Neuronal stem cell (in vitro differentiated cells): Measurements from ENCODE around the gene TMBIM4.

ENCODE experiments used
- DNase-seq: peaks from one replicate; pipeline ENCODE4 v3.0.0-alpha.2; 2013; ENCODE audit warnings: low spot score
- H2AFZ ChIP-seq: one replicate; pipeline ENCODE4 v1.6.1; 2013; ENCODE audit warnings: mild to moderate bottlenecking, low read length, inconsistent platforms
- H2AK5ac ChIP-seq: 2 replicates; pipeline ENCODE4 v1.6.1; 2013; ENCODE audit warnings: low read depth, mild to moderate bottlenecking, inconsistent platforms, low read length, moderate library complexity, mixed read lengths
- H2BK120ac ChIP-seq: 2 replicates; pipeline ENCODE4 v1.6.1; 2013; ENCODE audit warnings: low read depth, mild to moderate bottlenecking, inconsistent platforms, low read length, moderate library complexity, mixed read lengths
- H2BK12ac ChIP-seq: one replicate; pipeline ENCODE4 v1.6.1; 2013; ENCODE audit warnings: low read length, inconsistent platforms
- H2BK15ac ChIP-seq: 2 replicates; pipeline ENCODE4 v1.6.1; 2013; ENCODE audit warnings: mild to moderate bottlenecking, low read length, inconsistent platforms, mixed read lengths
- H2BK5ac ChIP-seq: one replicate; pipeline ENCODE4 v1.6.1; 2013; ENCODE audit warnings: inconsistent platforms, mild to moderate bottlenecking, low read length, moderate library complexity
- H3K14ac ChIP-seq: one replicate; pipeline ENCODE4 v1.6.1; 2013; ENCODE audit warnings: low read length, inconsistent platforms
- H3K18ac ChIP-seq: 2 replicates; pipeline ENCODE4 v1.6.1; 2013; ENCODE audit warnings: low read length, inconsistent platforms
- H3K23ac ChIP-seq: 2 replicates; pipeline ENCODE4 v1.6.1; 2013; ENCODE audit warnings: low read depth, mild to moderate bottlenecking, mixed read lengths, low read length, inconsistent platforms; ENCODE audit not compliant: poor library complexity
- H3K27ac ChIP-seq: replicated peaks from 3 replicates; pipeline ENCODE4 v1.5.1; 2013; ENCODE audit warnings: low read length, inconsistent platforms
- H3K27me3 ChIP-seq, 3 experiments: 2 replicates each; pipeline ENCODE4 v1.6.1; 2013; ENCODE audit warnings: low read length in 3 of 3, mild to moderate bottlenecking in 2 of 3, inconsistent platforms in 1 of 3, low read depth in 1 of 3, mixed read lengths in 1 of 3, moderate library complexity in 1 of 3; ENCODE audit not compliant: control insufficient read depth in 3 of 3, insufficient read depth in 3 of 3
- H3K36me3 ChIP-seq, 2 donors: replicated peaks in 1 of 2; 2 replicates each; pipeline ENCODE4 v1.6.1; 2013; ENCODE audit warnings: low read length in 2 of 2; ENCODE audit not compliant: control insufficient read depth in 2 of 2, insufficient read depth in 2 of 2
- H3K4ac ChIP-seq: 2 replicates; pipeline ENCODE4 v1.6.1; 2013; ENCODE audit warnings: inconsistent platforms, mild to moderate bottlenecking, low read length, moderate library complexity
- H3K4me1 ChIP-seq, 2 donors: 1 replicate in 1 of 2; 2 replicates in 1 of 2; pipeline ENCODE4 v1.6.1; 2013; ENCODE audit warnings: low read length in 2 of 2, low read depth in 1 of 2; ENCODE audit not compliant: control insufficient read depth in 2 of 2, insufficient read depth in 1 of 2
- H3K4me2 ChIP-seq: one replicate; pipeline ENCODE4 v1.6.1; 2013; ENCODE audit warnings: mild to moderate bottlenecking, low read length, inconsistent platforms; ENCODE audit not compliant: insufficient read depth, poor library complexity, severe bottlenecking
- H3K4me3 ChIP-seq, 2 donors: 2 replicates each; pipeline ENCODE4 v1.5.1; 2013; ENCODE audit warnings: low read length in 2 of 2, mild to moderate bottlenecking in 2 of 2, inconsistent platforms in 1 of 2, moderate library complexity in 1 of 2
- H3K79me1 ChIP-seq: one replicate; pipeline ENCODE4 v1.6.1; 2013; ENCODE audit warnings: low read depth, mild to moderate bottlenecking, inconsistent platforms, low read length, moderate library complexity
- H3K9ac ChIP-seq: one replicate; pipeline ENCODE4 v1.6.1; 2013; ENCODE audit warnings: mild to moderate bottlenecking, low read depth, low read length, inconsistent platforms; ENCODE audit not compliant: poor library complexity
- H3K9me3 ChIP-seq, 2 donors: replicated peaks in 1 of 2; 2 replicates each; pipeline versions ENCODE3 to v1.6.1; 2013; ENCODE audit warnings: low read length in 2 of 2, mild to moderate bottlenecking in 2 of 2, inconsistent platforms in 1 of 2, low read depth in 1 of 2, mixed read lengths in 1 of 2, moderate library complexity in 1 of 2; ENCODE audit not compliant: control insufficient read depth in 2 of 2, insufficient read depth in 1 of 2
- H4K8ac ChIP-seq: one replicate; pipeline ENCODE4 v1.6.1; 2013; ENCODE audit warnings: low read depth, mild to moderate bottlenecking, inconsistent platforms, low read length, moderate library complexity
- H4K91ac ChIP-seq: one replicate; pipeline ENCODE4 v1.6.1; 2013; ENCODE audit warnings: low read length, low read depth, mild to moderate bottlenecking, inconsistent platforms; ENCODE audit not compliant: poor library complexity
- WGBS, 2 donors: extraction: QIAGEN DNeasy Blood & Tissue Kit; methylation state at CpG; one replicate each; pipeline ENCODE4 v1.1.7; 2013; ENCODE audit warnings: missing lambda C conversion rate in 2 of 2, mixed read lengths in 1 of 2; ENCODE audit not compliant: insufficient read length in 2 of 2, insufficient replicate concordance in 1 of 2; ENCODE audit errors: extremely low coverage in 2 of 2; 5-methylcytosine and 5-hydroxymethylcytosine counted together

Gene TMBIM4

GRCh38 chr12:66141299-66141698 lies 28.5 kb downstream of the TMBIM4 start:
- Histone ChIP-seq H3K23ac (no peak overlapping the region), H2BK12ac (no peak overlapping the region), H3K27ac (no peak overlapping the region), H4K91ac (no peak overlapping the region), H3K27me3 (peaks cover 0 to 3% (median 0%) of the 10 kb centered on the region in 3 experiments), H3K4me2 (no peak overlapping the region), H3K18ac (no peak overlapping the region), H2BK120ac (no peak overlapping the region), H3K9me3 (peaks cover 4 to 44% of the 10 kb centered on the region in 2 donors), H3K4me1 (no peaks in the 10 kb centered on the region), H3K36me3 (peaks cover 9 to 21% of the 10 kb centered on the region in 2 donors), H2AFZ (no peak overlapping the region), H3K4me3 (no peak overlapping the region), H2AK5ac (no peak overlapping the region), H4K8ac (no peak overlapping the region), H3K9ac (no peak overlapping the region), H3K14ac (no peak overlapping the region), H3K4ac (no peak overlapping the region), H2BK15ac (no peak overlapping the region), H3K79me1 (no peaks in the 10 kb centered on the region), H2BK5ac (no peak overlapping the region)
- WGBS, 2 donors = no CpG with 5 or more reads among the region's 2 CpGs
- DNase-seq = no peak

GRCh38 chr12:66140731-66141130 lies 29.1 kb downstream of the TMBIM4 start:
- H4K8ac ChIP-seq = no peak overlapping the region
- H2BK15ac ChIP-seq = no peak overlapping the region
- H3K36me3 ChIP-seq = peaks cover 9 to 25% of the 10 kb centered on the region in 2 donors
- no peak overlapping the region for H3K4ac ChIP-seq
- no peak overlapping the region for H3K4me2 ChIP-seq
- H3K9me3 ChIP-seq = peaks cover 4 to 47% of the 10 kb centered on the region in 2 donors
- no peak overlapping the region for H2BK12ac ChIP-seq
- H3K27ac ChIP-seq = no peak overlapping the region
- H2AK5ac ChIP-seq = no peak overlapping the region
- H3K23ac ChIP-seq = no peak overlapping the region
- no peaks in the 10 kb centered on the region for H3K79me1 ChIP-seq
- no peak overlapping the region for H2BK120ac ChIP-seq
- no peak overlapping the region for H3K4me3 ChIP-seq
- no peak for DNase-seq
- H3K18ac ChIP-seq = no peak overlapping the region
- H3K4me1 ChIP-seq = no peaks in the 10 kb centered on the region
- peaks cover 0 to 3% (median 0%) of the 10 kb centered on the region in 3 experiments for H3K27me3 ChIP-seq
- no peak overlapping the region for H2AFZ ChIP-seq
- no peak overlapping the region for H3K14ac ChIP-seq
- no peak overlapping the region for H2BK5ac ChIP-seq
- H3K9ac ChIP-seq = no peak overlapping the region
- no peak overlapping the region for H4K91ac ChIP-seq

GRCh38 chr12:66139328-66139727 lies 30.5 kb downstream of the TMBIM4 start:
- Histone ChIP-seq H2AFZ (no peak overlapping the region), H2AK5ac (no peak overlapping the region), H3K9ac (no peak overlapping the region), H3K4me2 (no peak overlapping the region), H3K14ac (no peak overlapping the region), H3K9me3 (peaks cover 4 to 47% of the 10 kb centered on the region in 2 donors), H3K23ac (no peak overlapping the region), H2BK12ac (no peak overlapping the region), H3K4me1 (no peaks in the 10 kb centered on the region), H2BK120ac (no peak overlapping the region), H2BK5ac (no peak overlapping the region), H4K8ac (no peak overlapping the region), H2BK15ac (no peak overlapping the region), H3K79me1 (no peaks in the 10 kb centered on the region), H3K36me3 (peaks cover 9 to 25% of the 10 kb centered on the region in 2 donors), H3K27ac (no peak overlapping the region), H3K4ac (no peak overlapping the region), H3K4me3 (no peak overlapping the region), H3K27me3 (peaks cover 0 to 3% (median 0%) of the 10 kb centered on the region in 3 experiments), H4K91ac (no peak overlapping the region), H3K18ac (no peak overlapping the region)
- WGBS, 2 donors = no CpG with 5 or more reads among the region's 2 CpGs
- no peak for DNase-seq

GRCh38 chr12:66137937-66138336 lies 31.9 kb downstream of the TMBIM4 start:
- Histone ChIP-seq H3K27me3 (peaks cover 0 to 3% (median 0%) of the 10 kb centered on the region in 3 experiments), H3K4me1 (no peaks in the 10 kb centered on the region), H3K9ac (no peak overlapping the region), H3K9me3 (peaks cover 4 to 53% of the 10 kb centered on the region in 2 donors), H4K8ac (no peak overlapping the region), H3K27ac (no peak overlapping the region), H2AFZ (no peak overlapping the region), H2BK120ac (no peak overlapping the region), H3K4ac (no peak overlapping the region), H3K14ac (no peak overlapping the region), H2BK5ac (no peak overlapping the region), H2BK15ac (no peak overlapping the region), H3K23ac (no peak overlapping the region), H2AK5ac (no peak overlapping the region), H4K91ac (no peak overlapping the region), H3K36me3 (peaks cover 9 to 32% of the 10 kb centered on the region in 2 donors), H2BK12ac (no peak overlapping the region), H3K18ac (no peak overlapping the region), H3K4me3 (no peak overlapping the region), H3K79me1 (no peaks in the 10 kb centered on the region), H3K4me2 (no peak overlapping the region)
- WGBS, 2 donors = no CpG with 5 or more reads among the region's 3 CpGs
- no peak for DNase-seq
